H9 (cell line): Measurements from ENCODE around the gene ZFP91. TPM values are rescaled to one million over a fixed set of nuclear protein-coding genes. Genes with fewer than 3 reads are reported as not detected.

Experiments
- DNase-seq: peaks from one replicate; pipeline ENCODE4 v3.0.0-alpha.2; 2017
- H2AFZ ChIP-seq: one replicate; pipeline ENCODE4 v1.6.1; 2013; ENCODE audit warnings: mild to moderate bottlenecking, low read length, control low read depth, moderate library complexity
- H2AK5ac ChIP-seq: 2 replicates; pipeline ENCODE4 v1.6.1; 2013; ENCODE audit warnings: low read length, control low read depth, mixed read lengths; ENCODE audit not compliant: insufficient read length
- H2BK120ac ChIP-seq: one replicate; pipeline ENCODE4 v1.6.1; 2013; ENCODE audit warnings: low read depth, mild to moderate bottlenecking, low read length, control low read depth, inconsistent platforms; ENCODE audit not compliant: poor library complexity, severe bottlenecking
- H2BK12ac ChIP-seq: 2 replicates; pipeline ENCODE4 v1.6.1; 2013; ENCODE audit warnings: low read length, control low read depth, mixed read lengths, low read depth; ENCODE audit not compliant: insufficient read length
- H2BK15ac ChIP-seq: 2 replicates; pipeline ENCODE4 v1.6.1; 2013; ENCODE audit warnings: low read depth, low read length, control low read depth
- H2BK20ac ChIP-seq: one replicate; pipeline ENCODE4 v1.6.1; 2013; ENCODE audit warnings: low read depth, mild to moderate bottlenecking, low read length, control low read depth, inconsistent platforms; ENCODE audit not compliant: poor library complexity, severe bottlenecking
- H2BK5ac ChIP-seq: 2 replicates; pipeline ENCODE4 v1.6.1; 2013; ENCODE audit warnings: low read length, control low read depth, mixed read lengths; ENCODE audit not compliant: insufficient read length
- H3K14ac ChIP-seq: 2 replicates; pipeline ENCODE4 v1.6.1; 2013; ENCODE audit warnings: low read length, control low read depth; ENCODE audit not compliant: insufficient read depth
- H3K18ac ChIP-seq: 2 replicates; pipeline ENCODE4 v1.6.1; 2013; ENCODE audit warnings: low read depth, mild to moderate bottlenecking, mixed read lengths, low read length, control low read depth; ENCODE audit not compliant: insufficient read length
- H3K23ac ChIP-seq: 2 replicates; pipeline ENCODE4 v1.6.1; 2013; ENCODE audit warnings: low read length, control low read depth, mixed read lengths, low read depth; ENCODE audit not compliant: insufficient read length
- H3K23me2 ChIP-seq: 2 replicates; pipeline ENCODE4 v1.6.1; 2013; ENCODE audit warnings: low read depth, mild to moderate bottlenecking, mixed read lengths, low read length, control low read depth; ENCODE audit not compliant: insufficient read length, poor library complexity, severe bottlenecking
- H3K27ac ChIP-seq: 2 replicates; pipeline ENCODE4 v1.5.1; 2013; ENCODE audit warnings: low read length, control low read depth, mixed read lengths, low read depth; ENCODE audit not compliant: insufficient read length
- H3K27me3 ChIP-seq: 2 replicates; pipeline ENCODE4 v1.6.1; 2013; ENCODE audit warnings: low read length, control low read depth, inconsistent platforms; ENCODE audit not compliant: insufficient read depth
- H3K4ac ChIP-seq: 2 replicates; pipeline ENCODE4 v1.6.1; 2013; ENCODE audit warnings: low read depth, mild to moderate bottlenecking, control low read depth, inconsistent platforms, low read length, moderate library complexity
- H3K4me1 ChIP-seq: 2 replicates; pipeline ENCODE4 v1.6.1; 2013; ENCODE audit warnings: low read length, control low read depth, inconsistent platforms; ENCODE audit not compliant: insufficient read depth
- H3K4me2 ChIP-seq: 2 replicates; pipeline ENCODE4 v1.6.1; 2013; ENCODE audit warnings: low read length, control low read depth, mixed read lengths; ENCODE audit not compliant: insufficient read length, insufficient read depth
- H3K56ac ChIP-seq: 2 replicates; pipeline ENCODE4 v1.6.1; 2013; ENCODE audit warnings: low read depth, mild to moderate bottlenecking, mixed read lengths, low read length, control low read depth; ENCODE audit not compliant: insufficient read length
- H3K79me1 ChIP-seq: 2 replicates; pipeline ENCODE4 v1.6.1; 2013; ENCODE audit warnings: low read depth, mild to moderate bottlenecking, moderate library complexity, low read length, control low read depth, inconsistent platforms; ENCODE audit not compliant: insufficient read depth, poor library complexity, severe bottlenecking
- H3K79me2 ChIP-seq: 2 replicates; pipeline ENCODE4 v1.6.1; 2013; ENCODE audit warnings: low read length, control low read depth, inconsistent platforms; ENCODE audit not compliant: insufficient read depth
- H3K9ac ChIP-seq: 2 replicates; pipeline ENCODE4 v1.6.1; 2013; ENCODE audit warnings: low read length, control low read depth, mixed read lengths; ENCODE audit not compliant: insufficient read length; ENCODE audit errors: extremely low read depth
- H3K9me3 ChIP-seq: one replicate; pipeline ENCODE4 v1.6.1; 2013; ENCODE audit warnings: low read depth, low read length, inconsistent platforms; ENCODE audit not compliant: control insufficient read depth
- H3T11ph ChIP-seq: one replicate; pipeline ENCODE4 v1.6.1; 2013; ENCODE audit warnings: mild to moderate bottlenecking, low read length, control low read depth, inconsistent platforms
- H4K20me1 ChIP-seq: one replicate; pipeline ENCODE4 v1.6.1; 2013; ENCODE audit not compliant: control insufficient read depth, insufficient read length, insufficient read depth
- H4K5ac ChIP-seq: 2 replicates; pipeline ENCODE4 v1.6.1; 2013; ENCODE audit warnings: low read depth, mild to moderate bottlenecking, mixed read lengths, low read length, control low read depth; ENCODE audit not compliant: insufficient read length
- H4K8ac ChIP-seq: replicated peaks from 2 replicates; pipeline ENCODE4 v1.6.1; 2013; ENCODE audit warnings: low read length, control low read depth, mixed read lengths, low read depth; ENCODE audit not compliant: insufficient read length
- H4K91ac ChIP-seq: 2 replicates; pipeline ENCODE4 v1.6.1; 2013; ENCODE audit warnings: low read depth, mild to moderate bottlenecking, moderate library complexity, mixed read lengths, low read length, control low read depth; ENCODE audit not compliant: insufficient read length
- H3K27ac Mint-ChIP-seq, 3 experiments: 2 replicates in 2 of 3; 3 replicates in 1 of 3; pipeline ENCODE4 v1.8.0; 2020 to 2021; ENCODE audit warnings: mixed read lengths in 3 of 3, mild to moderate bottlenecking in 1 of 3, moderate library complexity in 1 of 3
- H3K27me3 Mint-ChIP-seq: 2 replicates; pipeline ENCODE4 v1.8.0; 2021; ENCODE audit warnings: low read depth, mild to moderate bottlenecking, moderate library complexity, mixed read lengths
- H3K36me3 Mint-ChIP-seq, 3 experiments: 2 replicates in 2 of 3; 3 replicates in 1 of 3; pipeline ENCODE4 v1.8.0; 2020 to 2021; ENCODE audit warnings: low read depth in 3 of 3, mixed read lengths in 3 of 3; ENCODE audit not compliant: insufficient read depth in 1 of 3
- H3K4me1 Mint-ChIP-seq, 2 experiments: 2 replicates each; pipeline ENCODE4 v1.8.0; 2020; ENCODE audit warnings: mixed read lengths in 2 of 2
- H3K4me3 Mint-ChIP-seq, 2 experiments: 2 replicates in 1 of 2; 3 replicates in 1 of 2; pipeline ENCODE4 v1.8.0; 2020 to 2021; ENCODE audit warnings: mild to moderate bottlenecking in 2 of 2, mixed read lengths in 2 of 2, moderate library complexity in 1 of 2
- H3K9me3 Mint-ChIP-seq, 2 experiments: 2 replicates in 1 of 2; 3 replicates in 1 of 2; pipeline ENCODE4 v1.8.0; 2020; ENCODE audit warnings: mild to moderate bottlenecking in 2 of 2, mixed read lengths in 2 of 2, moderate library complexity in 1 of 2
- CTCF ChIP-seq: fragments of 200-600 bp; sonication (generic); conservative IDR thresholded peaks from 3 replicates; pipeline ENCODE4 v1.8.0; 2021; ENCODE audit warnings: antibody characterized with exemption, mild to moderate bottlenecking
- WGBS: extraction: QIAGEN DNeasy Blood & Tissue Kit; methylation state at CpG from one replicate; pipeline ENCODE4 v1.1.7; 2013; ENCODE audit warnings: missing lambda C conversion rate, low lambda C conversion rate, mixed read lengths; ENCODE audit not compliant: insufficient read length; ENCODE audit errors: extremely low coverage; 5-methylcytosine and 5-hydroxymethylcytosine counted together
- total RNA-seq: library from RNA; stranded (reverse); gene quantifications from 2 replicates; pipeline ENCODE4 v1.2.1, GENCODE V29; 2021

Gene ZFP91
- total RNA-seq, 1 experiment from 2014 or later: 32.9 TPM

GRCh38 chr11:58626934-58627483 lies 48.1 kb downstream of the ZFP91 start:
- H2BK5ac ChIP-seq: no peak overlapping the region
- no peak overlapping the region for H3K4ac ChIP-seq
- H4K8ac ChIP-seq: no peak overlapping the region
- DNase-seq: no peak
- H2AK5ac ChIP-seq: no peak overlapping the region
- H3K36me3 Mint-ChIP-seq: peaks cover 18 to 33% (median 25%) of the 10 kb centered on the region in 3 experiments; a peak in 6 of 7 replicates
- H2BK20ac ChIP-seq: no peak overlapping the region
- no peaks in the 10 kb centered on the region for H3K27me3 ChIP-seq
- peaks cover 6 to 12% of the 10 kb centered on the region in 2 experiments; a peak in 2 of 4 replicates for H3K4me1 Mint-ChIP-seq
- no peak overlapping the region for H3K27ac Mint-ChIP-seq
- peaks cover 3% of the 10 kb centered on the region; the same call in 1 of the 2 replicates for H3K4me1 ChIP-seq
- H3K18ac ChIP-seq: no peak overlapping the region
- no peak overlapping the region for H2AFZ ChIP-seq
- H4K20me1 ChIP-seq: no peaks in the 10 kb centered on the region
- H2BK12ac ChIP-seq: no peak overlapping the region
- H2BK120ac ChIP-seq: no peak overlapping the region
- no peak overlapping the region for H3K56ac ChIP-seq
- no peaks in the 10 kb centered on the region for H3K27me3 Mint-ChIP-seq
- H2BK15ac ChIP-seq: no peak overlapping the region
- WGBS: 100% methylated on average over 2 of the region's 4 CpGs
- no peak for TF ChIP-seq CTCF
- H3K79me1 ChIP-seq: no peaks in the 10 kb centered on the region
- no peak overlapping the region for H3K9ac ChIP-seq
- no peak overlapping the region for H3K4me2 ChIP-seq
- H4K91ac ChIP-seq: no peak overlapping the region
- no peak overlapping the region for H4K5ac ChIP-seq
- no peak overlapping the region for H3K27ac ChIP-seq
- no peak overlapping the region for H3K23ac ChIP-seq
- H3K4me3 Mint-ChIP-seq: no peak overlapping the region
- H3K23me2 ChIP-seq: no peaks in the 10 kb centered on the region
- H3K79me2 ChIP-seq: no peaks in the 10 kb centered on the region
- H3T11ph ChIP-seq: no peak overlapping the region
- H3K14ac ChIP-seq: no peak overlapping the region
- H3K9me3 ChIP-seq: no peaks in the 10 kb centered on the region
- no peaks in the 10 kb centered on the region for H3K9me3 Mint-ChIP-seq
